ENCODE results near the gene MAP3K12. TPM values are rescaled to one million over a fixed set of nuclear protein-coding genes. Genes with fewer than 3 reads are reported as not detected.

The MAP3K12 gene
- total and polyA plus RNA-seq, 2 experiments from 2014 or later: 10.0 to 16.0 TPM

DNA sequence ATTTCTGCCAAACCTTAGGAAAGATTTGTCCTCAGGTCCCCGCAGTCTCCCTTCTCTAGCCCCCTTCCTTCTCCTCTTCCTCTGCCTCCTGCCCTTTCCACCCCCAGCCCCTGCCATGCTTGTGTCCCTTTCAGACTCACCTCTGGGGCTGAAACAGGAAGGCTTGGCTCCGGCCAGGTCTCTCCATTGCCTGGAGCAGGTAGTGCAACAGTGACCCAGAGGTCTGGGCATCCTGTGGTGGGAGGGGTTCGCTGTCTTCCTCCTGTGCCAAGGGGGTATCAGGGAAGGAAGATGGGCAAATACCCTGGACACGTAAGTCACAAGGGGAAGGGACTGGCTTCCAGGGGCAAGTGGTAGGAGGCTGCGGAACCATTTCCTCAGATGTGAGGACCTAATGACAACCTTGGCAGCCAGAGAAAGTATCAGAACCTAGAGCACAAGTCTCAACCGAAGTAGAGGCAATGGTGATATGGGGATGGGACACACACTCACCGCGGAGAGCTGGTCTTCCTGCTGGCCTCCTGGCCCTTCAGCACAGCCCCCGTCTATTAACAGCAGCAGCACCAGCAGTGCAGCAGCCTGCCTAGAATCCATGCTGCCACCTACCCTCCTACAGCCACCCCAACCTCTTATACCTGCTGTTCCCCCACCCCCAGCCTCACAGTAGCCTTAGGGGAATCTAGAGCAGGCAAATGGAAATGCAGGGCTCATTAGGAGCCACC is 7.8 kb upstream of the MAP3K12 start, which contains the start of gene NPFF:
Gene NPFF, minus strand, starts transcription at position 604 of the 722 bp plus-strand sequence. Its CDS starts 10 bp downstream, at position 594.
- peaks cover 6% of the 10 kb centered on the region for H3K4me1 ChIP-seq (ENCODE audit: insufficient read depth)
- H3K4me3 ChIP-seq: no peak within 1 kb of the TSS
- no peak within 1 kb of the TSS for H2AFZ ChIP-seq
- no peak within 1 kb of the TSS for H3K4me2 ChIP-seq
- H3K36me3 ChIP-seq (replicated peaks; ENCODE audit: insufficient read depth, low read depth): no peaks in the 10 kb centered on the region
- no peaks in the 10 kb centered on the region for H4K20me1 ChIP-seq (ENCODE audit: insufficient read depth, poor library complexity, severe bottlenecking)
- H3K9me3 ChIP-seq (ENCODE audit: low read depth): no peaks in the 10 kb centered on the region
- TF ChIP-seq EZH2phosphoT487 (IDR thresholded peaks at IDR 0.05; ENCODE audit: low read depth, severe bottlenecking, unreplicated experiment) (no peak), CTCF (IDR thresholded peaks at IDR 0.05; ENCODE audit: poor library complexity) (no peak), EZH2 (IDR thresholded peaks at IDR 0.05; ENCODE audit: borderline replicate concordance) (no peak)
- no peak for DNase-seq (ENCODE audit: low spot score)
- no peaks in the 10 kb centered on the region for H3K9me2 ChIP-seq (replicated peaks; ENCODE audit: insufficient read depth)
- H3K27me3 ChIP-seq: no peaks in the 10 kb centered on the region
- no peak within 1 kb of the TSS for H3K27ac ChIP-seq
- WGBS (ENCODE audit: low lambda C conversion rate, missing lambda C conversion rate): 92% methylated on average over 9 of the region's 9 CpGs
- peaks cover 17% of the 10 kb centered on the region for H3K79me2 ChIP-seq

GRCh38 chr12:53506450-53506785 is 7.2 kb upstream of the MAP3K12 start:
- WGBS (ENCODE audit: low lambda C conversion rate, missing lambda C conversion rate): 63% methylated on average over 2 of the region's 2 CpGs
- Histone ChIP-seq H3K79me2 (peaks cover 21% of the 10 kb centered on the region), H3K4me1 (ENCODE audit: insufficient read depth) (peaks cover 12% of the 10 kb centered on the region), H3K27ac (no peak overlapping the region), H4K20me1 (ENCODE audit: insufficient read depth, poor library complexity, severe bottlenecking) (no peaks in the 10 kb centered on the region), H3K9me3 (ENCODE audit: low read depth) (no peaks in the 10 kb centered on the region), H3K9me2 (replicated peaks; ENCODE audit: insufficient read depth) (no peaks in the 10 kb centered on the region), H3K36me3 (replicated peaks; ENCODE audit: insufficient read depth, low read depth) (no peaks in the 10 kb centered on the region), H3K27me3 (no peaks in the 10 kb centered on the region), H3K4me2 (no peak overlapping the region), H2AFZ (no peak overlapping the region), H3K4me3 (no peak overlapping the region)
- no peak for TF ChIP-seq EZH2phosphoT487 (IDR thresholded peaks at IDR 0.05; ENCODE audit: low read depth, severe bottlenecking, unreplicated experiment)
- DNase-seq (ENCODE audit: low spot score): no peak

DNA sequence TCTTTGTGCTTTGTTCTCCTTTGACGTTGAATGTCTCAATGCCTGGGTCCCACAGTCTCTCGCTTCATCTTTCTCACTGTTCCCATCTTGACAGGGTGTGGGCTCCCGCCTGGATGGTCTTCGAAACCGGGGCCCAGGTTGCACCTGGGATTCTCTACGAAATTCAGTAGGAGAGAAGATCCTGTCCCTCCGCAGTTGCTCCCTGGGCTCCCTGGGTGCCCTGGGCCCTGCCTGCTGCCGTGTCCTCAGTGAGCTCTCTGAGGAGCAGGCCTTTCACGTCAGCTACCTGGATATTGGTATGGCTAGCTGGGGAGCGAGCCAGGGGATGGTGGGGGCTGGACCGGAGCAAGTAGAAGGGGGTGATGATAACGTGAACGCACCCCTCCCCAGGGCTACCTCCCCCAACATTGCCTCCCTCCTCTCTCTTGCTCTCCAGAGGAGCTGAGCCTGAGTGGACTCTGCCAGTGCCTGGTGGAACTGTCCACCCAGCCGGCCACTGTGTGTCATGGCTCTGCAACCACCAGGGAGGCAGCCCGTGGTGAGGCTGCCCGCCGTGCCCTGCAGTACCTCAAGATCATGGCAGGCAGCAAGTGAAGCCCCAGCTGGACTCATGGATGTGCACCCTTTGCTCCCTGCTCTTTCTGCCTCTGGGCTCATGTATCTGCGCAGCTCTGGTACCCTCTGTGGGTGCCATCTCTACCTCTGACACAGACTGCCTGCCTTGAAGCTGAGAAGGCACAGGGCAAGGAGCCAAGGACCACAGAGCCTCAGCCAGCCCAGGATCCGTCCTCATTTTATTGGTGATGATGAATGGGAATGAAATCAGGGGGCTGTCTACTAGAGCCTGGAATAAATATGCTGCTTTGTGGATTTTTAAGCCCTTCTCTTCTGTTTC is 6.5 kb upstream of the MAP3K12 start:
- TF ChIP-seq EZH2phosphoT487 (IDR thresholded peaks at IDR 0.05; ENCODE audit: low read depth, severe bottlenecking, unreplicated experiment): no peak
- H3K27ac ChIP-seq: no peak overlapping the region
- H2AFZ ChIP-seq: no peak overlapping the region
- peaks cover 12% of the 10 kb centered on the region for H3K4me1 ChIP-seq (ENCODE audit: insufficient read depth)
- 96% methylated on average over 18 of the region's 19 CpGs for WGBS (ENCODE audit: low lambda C conversion rate, missing lambda C conversion rate)
- H3K4me3 ChIP-seq: no peak overlapping the region
- peaks cover 21% of the 10 kb centered on the region for H3K79me2 ChIP-seq
- H4K20me1 ChIP-seq (ENCODE audit: insufficient read depth, poor library complexity, severe bottlenecking): no peaks in the 10 kb centered on the region
- H3K36me3 ChIP-seq (replicated peaks; ENCODE audit: insufficient read depth, low read depth): no peaks in the 10 kb centered on the region
- no peaks in the 10 kb centered on the region for H3K9me2 ChIP-seq (replicated peaks; ENCODE audit: insufficient read depth)
- H3K27me3 ChIP-seq: no peaks in the 10 kb centered on the region
- no peak for DNase-seq (ENCODE audit: low spot score)
- no peaks in the 10 kb centered on the region for H3K9me3 ChIP-seq (ENCODE audit: low read depth)
- no peak overlapping the region for H3K4me2 ChIP-seq

DNA sequence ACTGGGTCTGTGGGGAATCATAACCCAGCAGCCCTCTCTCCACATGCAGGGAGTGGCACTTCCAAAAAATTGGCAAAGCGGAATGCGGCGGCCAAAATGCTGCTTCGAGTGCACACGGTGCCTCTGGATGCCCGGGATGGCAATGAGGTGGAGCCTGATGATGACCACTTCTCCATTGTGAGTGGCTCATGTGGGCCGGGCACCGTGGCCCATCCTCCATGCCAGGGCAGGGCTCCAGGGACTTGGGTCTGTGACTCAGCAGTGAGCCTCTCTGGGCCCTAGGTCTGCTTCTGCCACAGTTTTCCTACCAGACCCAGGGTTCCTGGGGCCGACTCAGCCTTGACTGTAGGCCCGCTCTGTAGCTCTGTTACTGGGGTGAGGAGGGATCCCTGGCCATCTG is 5.8 kb upstream of the MAP3K12 start:
- 94% methylated on average over 10 of the region's 10 CpGs for WGBS (ENCODE audit: low lambda C conversion rate, missing lambda C conversion rate)
- no peaks in the 10 kb centered on the region for H3K9me3 ChIP-seq (ENCODE audit: low read depth)
- DNase-seq (ENCODE audit: low spot score): no peak
- no peak overlapping the region for H3K4me2 ChIP-seq
- H3K27ac ChIP-seq: no peak overlapping the region
- no peaks in the 10 kb centered on the region for H3K36me3 ChIP-seq (replicated peaks; ENCODE audit: insufficient read depth, low read depth)
- H3K27me3 ChIP-seq: no peaks in the 10 kb centered on the region
- no peaks in the 10 kb centered on the region for H3K9me2 ChIP-seq (replicated peaks; ENCODE audit: insufficient read depth)
- H3K4me3 ChIP-seq: no peak overlapping the region
- H3K79me2 ChIP-seq: peaks cover 21% of the 10 kb centered on the region
- H3K4me1 ChIP-seq (ENCODE audit: insufficient read depth): peaks cover 14% of the 10 kb centered on the region
- no peak for TF ChIP-seq EZH2phosphoT487 (IDR thresholded peaks at IDR 0.05; ENCODE audit: low read depth, severe bottlenecking, unreplicated experiment)
- no peak for TF ChIP-seq EZH2 (IDR thresholded peaks at IDR 0.05; ENCODE audit: borderline replicate concordance)
- TF ChIP-seq CTCF (IDR thresholded peaks at IDR 0.05; ENCODE audit: poor library complexity): no peak
- no peaks in the 10 kb centered on the region for H4K20me1 ChIP-seq (ENCODE audit: insufficient read depth, poor library complexity, severe bottlenecking)
- H2AFZ ChIP-seq: no peak overlapping the region

All from hepatocyte (in vitro differentiated cells).